COLO668 (cell line): ENCODE results near the gene SLC34A3.
"Not testable (repeated sequence)": the region's sequence is repeated elsewhere in the genome, so short reads cannot be mapped to it uniquely, and the experiment has no call there.

ENCODE experiments used
- DNase-seq: peaks from one replicate; lab custom pipeline; 2025; ENCODE audit not compliant: unreplicated experiment; lab: John Stamatoyannopoulos, UW

Gene SLC34A3

DNA sequence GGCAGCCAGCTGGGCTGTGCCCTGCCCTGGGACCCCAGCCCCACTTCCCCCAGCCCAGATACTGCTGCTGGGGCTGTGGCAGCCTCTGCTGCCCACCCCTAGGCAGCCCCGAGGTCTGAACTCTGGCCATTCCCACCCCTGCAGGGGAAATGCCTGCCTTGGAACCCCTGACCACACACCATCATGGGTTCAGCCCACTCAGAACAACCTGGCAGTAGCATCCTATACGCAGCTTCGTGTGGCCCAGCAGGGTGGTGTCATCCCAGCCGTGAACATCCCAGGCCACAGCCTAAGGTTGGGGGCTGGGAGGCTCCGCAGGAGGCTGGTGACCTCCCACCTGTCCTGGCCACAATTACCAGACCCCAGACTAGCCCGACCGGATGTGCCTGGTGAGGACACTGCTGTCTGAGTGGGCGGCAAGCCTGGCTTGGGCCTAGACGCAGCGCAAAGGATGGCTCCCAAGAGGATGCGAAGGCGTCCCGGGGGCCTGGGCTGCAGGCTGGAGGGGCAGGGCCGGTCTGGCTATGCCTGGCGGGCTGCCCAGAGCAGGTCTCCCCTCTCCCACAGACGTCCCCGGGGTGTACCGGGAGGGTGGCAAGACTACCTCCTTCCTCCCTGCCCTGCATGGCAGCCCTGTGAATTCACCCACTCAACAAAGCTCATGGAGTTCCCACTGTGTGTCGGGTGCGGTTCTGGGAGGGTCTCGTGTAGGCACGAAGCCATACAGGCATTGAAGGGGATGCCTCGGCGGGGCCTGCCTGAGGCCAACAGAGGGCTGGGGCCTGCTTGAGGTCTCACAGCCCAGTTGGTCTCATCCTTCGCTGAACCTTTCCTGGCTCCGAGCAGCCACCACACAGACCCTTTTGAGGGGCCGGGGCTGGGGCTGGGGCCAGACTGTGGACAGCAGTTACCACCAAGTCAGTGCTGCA lies 1.5 kb upstream of the SLC34A3 start:
- DNase-seq, result no peak

DNA sequence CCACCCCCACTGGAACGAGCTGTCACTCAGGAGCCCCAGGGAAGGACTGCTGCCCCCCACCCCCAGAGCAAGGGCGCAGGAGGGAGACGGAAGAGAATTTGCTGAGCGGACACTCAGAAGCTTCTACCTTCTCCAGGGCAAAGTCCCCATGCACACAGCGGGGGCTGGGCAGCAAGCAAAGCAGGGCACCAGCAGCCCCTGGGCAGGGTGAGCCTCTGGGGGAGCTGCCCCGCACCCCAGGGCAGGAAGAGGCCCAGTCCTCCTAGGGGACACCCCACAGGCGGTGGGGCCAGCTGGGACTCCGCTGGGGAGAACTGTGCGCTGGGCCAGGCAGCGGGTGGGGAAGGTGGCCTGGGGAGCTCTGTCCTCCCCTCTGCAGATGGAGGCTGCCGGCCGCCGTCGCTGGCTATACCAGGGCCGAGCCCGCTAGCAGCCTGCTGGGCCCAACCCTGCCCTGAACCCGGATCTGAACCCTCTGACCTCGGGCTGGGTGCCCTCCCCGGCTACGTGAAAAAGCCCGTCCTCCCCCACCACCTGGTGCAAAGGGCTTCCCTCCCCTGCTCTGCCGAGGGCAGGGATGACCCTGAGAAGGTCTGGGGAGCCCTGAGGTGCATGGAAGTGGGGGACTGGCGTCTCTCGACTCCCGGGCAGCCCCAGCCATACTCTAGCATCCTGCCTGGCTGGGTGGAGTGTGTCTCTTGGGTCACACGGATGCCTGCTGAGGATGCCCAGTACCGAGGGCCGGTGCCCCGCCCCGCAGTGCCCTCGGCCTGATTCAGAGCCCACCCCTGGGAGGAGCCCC lies 597 bp upstream of the SLC34A3 start:
- DNase-seq, result no peak

DNA sequence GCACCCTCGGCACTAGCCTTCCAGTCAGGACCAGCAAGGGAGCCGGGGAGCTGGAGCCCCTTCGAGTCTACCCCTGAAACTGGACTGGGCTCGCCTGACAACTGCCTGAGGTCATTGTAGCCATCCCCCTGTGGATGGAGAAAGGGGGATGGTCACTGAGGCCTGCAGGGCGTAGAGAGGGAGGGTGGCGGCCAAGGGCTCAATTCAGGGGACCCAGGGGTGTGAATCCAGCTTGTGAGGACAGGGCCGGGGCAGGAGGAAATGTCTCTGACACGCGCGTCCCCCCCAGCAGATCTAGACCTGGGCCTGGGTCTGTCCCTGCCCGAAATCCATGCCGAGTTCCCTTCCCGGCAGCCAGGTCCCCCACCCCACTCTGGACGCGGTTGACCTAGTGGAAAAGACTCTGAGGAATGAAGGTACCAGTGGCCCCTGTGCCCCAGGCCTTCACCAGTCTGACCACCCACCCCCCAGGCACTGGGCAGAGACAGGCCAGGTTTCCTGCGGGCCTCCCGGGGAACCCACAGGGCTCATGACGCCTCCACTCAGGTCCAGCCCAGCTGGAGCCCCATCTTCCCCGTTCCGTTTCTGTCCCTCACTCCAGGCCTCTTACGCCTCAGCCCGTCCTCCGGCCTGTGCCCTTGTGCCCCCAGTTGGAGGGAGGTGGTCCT lies 805 bp downstream of the SLC34A3 start:
- DNase-seq, result no peak

DNA sequence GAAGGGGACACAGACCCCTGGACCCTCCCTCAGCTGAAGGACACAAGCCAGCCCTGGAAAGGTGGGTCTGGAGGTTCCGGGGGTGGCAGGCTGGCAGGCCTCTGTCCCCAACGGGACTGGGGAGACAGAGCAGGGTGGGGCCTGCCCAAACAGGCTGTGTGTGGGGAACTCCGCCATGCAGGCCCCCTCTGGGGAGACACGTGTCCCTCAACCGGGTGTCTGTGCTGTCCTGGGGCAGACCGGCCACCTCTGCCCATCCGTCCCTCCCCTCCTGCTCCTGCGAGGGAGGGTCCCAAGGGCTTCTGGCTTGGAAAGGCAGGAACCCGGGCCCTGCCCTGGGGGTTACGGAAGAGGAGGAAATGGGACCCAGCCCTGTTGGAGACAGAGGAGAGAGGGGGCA lies 1.4 kb downstream of the SLC34A3 start:
- DNase-seq, result no peak

DNA sequence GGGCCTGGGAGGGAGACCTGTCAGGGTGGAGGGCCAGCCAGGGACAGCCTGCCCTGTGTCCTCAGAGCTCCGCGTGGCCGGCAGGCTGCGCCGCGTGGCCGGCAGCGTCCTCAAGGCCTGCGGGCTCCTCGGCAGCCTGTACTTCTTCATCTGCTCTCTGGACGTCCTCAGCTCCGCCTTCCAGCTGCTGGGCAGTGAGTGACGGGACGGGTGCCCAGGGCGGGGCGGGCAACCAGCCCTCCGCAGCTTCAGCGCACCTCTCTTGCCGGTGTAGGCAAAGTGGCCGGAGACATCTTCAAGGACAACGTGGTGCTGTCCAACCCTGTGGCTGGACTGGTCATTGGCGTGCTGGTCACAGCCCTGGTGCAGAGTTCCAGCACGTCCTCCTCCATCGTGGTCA lies 1.8 kb downstream of the SLC34A3 start:
- no peak for DNase-seq

DNA sequence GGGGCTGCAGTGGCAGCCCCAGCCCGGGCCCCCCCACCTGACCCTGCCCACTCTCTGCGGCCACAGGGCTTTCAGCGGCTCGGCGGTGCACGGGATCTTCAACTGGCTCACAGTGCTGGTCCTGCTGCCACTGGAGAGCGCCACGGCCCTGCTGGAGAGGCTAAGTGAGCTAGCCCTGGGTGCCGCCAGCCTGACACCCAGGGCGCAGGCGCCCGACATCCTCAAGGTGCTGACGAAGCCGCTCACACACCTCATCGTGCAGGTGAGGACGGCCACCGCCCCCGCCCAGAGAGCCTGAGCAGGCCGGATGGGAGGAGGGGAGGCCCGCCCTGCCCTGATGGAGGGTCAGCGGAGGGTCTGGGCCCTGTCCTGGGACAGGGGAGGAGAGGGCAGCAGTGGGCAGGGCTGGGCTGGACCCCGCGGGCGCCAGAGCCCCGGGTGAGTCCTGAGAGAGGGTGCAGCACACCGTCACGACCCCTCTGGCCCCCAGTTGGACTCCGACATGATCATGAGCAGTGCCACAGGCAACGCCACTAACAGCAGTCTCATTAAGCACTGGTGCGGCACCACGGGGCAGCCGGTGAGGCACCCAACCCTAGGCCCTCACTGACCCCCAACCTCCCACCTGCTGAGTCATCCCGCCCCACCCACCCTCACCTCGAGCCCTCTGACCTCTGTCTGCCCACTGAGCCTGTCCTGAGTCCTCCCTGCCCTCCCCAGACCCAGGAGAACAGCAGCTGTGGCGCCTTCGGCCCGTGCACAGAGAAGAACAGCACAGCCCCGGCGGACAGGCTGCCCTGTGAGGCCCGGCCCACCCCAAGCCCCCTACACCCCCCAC lies 2.7 kb downstream of the SLC34A3 start:
- DNase-seq, result peak; percentile 63

DNA sequence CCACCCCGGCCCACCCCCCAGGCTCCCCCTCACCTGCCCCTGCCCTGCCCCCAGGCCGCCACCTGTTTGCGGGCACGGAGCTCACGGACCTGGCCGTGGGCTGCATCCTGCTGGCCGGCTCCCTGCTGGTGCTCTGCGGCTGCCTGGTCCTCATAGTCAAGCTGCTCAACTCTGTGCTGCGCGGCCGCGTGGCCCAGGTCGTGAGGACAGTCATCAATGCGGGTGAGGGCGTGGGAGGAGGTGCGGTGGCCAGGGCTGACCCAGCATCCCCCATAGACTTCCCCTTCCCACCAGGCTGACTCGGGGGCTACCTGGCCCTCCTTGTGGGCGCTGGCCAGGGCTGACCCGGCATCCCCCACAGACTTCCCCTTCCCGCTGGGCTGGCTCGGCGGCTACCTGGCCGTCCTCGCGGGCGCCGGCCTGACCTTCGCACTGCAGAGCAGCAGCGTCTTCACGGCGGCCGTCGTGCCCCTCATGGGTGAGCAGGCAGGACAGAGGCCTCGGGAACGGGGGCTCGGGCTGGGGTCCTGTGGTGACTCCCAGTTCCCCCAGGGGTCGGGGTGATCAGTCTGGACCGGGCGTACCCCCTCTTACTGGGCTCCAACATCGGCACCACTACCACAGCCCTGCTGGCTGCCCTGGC lies 3.5 kb downstream of the SLC34A3 start:
- DNase-seq, result peak; percentile 64

DNA sequence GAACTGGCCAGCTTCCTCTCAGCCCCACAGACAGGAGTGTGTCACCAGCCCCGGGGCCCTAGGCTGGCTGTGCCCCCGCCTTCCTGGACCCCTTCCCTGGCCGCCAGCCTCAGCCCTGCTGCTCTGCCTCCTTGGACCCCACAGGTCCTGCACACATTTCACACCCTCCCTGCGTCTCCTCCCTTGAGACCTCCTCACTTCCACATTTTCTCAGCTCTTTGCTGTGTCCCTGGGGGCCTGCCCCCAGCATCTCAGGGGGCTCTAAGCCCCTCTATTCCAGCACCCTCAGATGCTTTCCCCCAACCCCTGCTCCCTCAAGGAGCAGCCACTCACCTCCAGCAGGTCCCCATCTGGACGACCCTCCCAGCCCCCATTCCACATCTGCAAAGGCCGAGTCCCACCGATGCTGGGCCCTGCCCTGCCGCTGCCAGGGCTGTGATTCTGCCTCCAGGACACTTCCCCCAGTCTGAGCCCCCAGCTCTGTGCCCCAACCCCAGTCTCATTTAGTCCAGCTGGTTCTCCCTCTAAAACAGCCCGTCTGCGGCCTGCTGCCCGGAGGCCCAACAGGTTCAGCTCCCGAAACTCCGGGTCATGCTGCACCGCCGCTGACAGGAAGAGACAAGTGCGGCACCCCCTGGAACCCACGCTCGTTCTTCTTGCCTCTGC lies 4.2 kb downstream of the SLC34A3 start:
- no peak for DNase-seq

DNA sequence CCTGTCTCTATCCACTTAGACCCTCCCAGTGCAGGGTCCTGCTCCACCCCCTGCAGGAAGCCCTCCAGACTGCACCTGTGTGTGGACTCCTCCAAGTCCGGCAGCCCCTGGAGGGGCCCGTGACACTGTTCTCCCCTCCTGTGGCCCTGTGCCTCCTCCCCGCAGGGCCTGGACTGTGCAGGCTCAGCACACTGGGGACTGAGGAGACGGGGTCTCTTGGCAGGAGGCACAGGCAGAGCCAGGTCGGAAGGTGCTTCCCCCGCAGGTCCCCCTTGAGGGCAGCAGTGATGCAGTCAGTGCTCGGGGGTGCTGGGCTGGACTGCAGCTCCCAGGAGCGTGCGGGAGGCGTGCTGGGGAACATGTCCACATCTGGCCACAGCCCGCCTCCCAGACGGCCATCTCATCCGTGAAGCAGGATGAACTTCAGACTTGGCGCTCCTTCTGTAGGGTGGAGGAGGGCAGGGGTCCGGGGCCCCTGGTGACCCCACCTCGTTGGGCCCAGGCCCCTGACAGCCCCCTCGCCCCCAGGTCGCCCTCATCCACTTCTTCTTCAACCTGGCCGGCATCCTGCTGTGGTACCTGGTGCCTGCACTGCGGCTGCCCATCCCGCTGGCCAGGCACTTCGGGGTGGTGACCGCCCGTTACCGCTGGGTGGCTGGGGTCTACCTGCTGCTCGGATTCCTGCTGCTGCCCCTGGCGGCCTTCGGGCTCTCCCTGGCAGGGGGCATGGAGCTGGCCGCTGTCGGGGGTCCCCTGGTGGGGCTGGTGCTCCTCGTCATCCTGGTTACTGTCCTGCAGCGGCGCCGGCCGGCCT lies 4.9 kb downstream of the SLC34A3 start:
- DNase-seq, result no peak

DNA sequence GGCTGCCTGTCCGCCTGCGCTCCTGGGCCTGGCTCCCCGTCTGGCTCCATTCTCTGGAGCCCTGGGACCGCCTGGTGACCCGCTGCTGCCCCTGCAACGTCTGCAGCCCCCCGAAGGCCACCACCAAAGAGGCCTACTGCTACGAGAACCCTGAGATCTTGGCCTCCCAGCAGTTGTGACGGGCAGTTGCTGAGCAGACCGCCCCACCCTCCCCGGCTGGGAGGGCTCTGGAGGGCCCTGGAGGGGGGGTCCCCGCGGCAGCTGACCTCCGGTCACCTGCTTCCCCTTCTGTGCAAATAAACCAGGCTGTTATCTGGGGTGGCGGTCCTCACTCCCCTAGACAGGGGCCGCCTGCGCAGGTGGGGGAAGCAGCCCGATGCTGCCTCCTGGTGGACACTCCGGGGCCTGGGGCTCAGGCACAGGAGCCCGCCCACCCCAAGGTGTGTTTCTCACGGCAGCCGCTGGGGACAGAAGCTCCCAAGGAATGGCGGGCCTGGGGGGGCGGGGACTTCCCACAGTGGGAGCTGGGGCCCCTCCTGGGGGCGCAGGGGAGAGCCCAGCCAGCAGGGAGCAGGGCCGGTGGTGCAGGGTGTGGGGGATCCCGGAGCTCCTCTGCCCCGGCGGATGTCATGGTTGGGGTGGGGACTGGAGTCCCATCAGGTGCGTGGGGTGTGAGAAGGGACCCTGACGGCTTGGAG lies 5.7 kb downstream of the SLC34A3 start:
- peak; percentile 95 for DNase-seq

DNA sequence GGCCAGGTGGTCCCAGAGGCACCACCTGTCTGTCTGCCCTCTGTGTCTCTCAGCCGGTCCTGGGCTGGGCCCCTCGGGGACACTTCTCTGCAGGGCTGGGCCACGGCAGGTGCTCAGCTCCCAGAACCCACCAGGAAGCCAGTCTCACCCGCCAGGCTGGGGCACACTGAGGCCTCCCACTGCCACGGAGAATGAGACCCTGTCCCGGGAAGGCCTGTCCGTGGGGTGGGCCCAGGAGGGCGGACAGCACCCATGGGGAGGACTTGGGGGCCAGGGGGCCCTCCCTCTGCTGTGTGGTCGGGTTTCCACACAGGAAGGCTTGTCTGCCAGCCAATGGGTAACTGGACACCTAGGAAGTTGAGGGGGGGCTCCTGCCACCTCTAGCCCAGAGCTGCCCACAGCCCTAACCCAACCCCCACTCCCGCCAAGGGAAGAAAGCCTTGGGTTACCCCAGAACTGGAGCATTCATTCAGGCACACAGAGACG lies 6.3 kb downstream of the SLC34A3 start:
- peak; percentile 81 for DNase-seq

DNA sequence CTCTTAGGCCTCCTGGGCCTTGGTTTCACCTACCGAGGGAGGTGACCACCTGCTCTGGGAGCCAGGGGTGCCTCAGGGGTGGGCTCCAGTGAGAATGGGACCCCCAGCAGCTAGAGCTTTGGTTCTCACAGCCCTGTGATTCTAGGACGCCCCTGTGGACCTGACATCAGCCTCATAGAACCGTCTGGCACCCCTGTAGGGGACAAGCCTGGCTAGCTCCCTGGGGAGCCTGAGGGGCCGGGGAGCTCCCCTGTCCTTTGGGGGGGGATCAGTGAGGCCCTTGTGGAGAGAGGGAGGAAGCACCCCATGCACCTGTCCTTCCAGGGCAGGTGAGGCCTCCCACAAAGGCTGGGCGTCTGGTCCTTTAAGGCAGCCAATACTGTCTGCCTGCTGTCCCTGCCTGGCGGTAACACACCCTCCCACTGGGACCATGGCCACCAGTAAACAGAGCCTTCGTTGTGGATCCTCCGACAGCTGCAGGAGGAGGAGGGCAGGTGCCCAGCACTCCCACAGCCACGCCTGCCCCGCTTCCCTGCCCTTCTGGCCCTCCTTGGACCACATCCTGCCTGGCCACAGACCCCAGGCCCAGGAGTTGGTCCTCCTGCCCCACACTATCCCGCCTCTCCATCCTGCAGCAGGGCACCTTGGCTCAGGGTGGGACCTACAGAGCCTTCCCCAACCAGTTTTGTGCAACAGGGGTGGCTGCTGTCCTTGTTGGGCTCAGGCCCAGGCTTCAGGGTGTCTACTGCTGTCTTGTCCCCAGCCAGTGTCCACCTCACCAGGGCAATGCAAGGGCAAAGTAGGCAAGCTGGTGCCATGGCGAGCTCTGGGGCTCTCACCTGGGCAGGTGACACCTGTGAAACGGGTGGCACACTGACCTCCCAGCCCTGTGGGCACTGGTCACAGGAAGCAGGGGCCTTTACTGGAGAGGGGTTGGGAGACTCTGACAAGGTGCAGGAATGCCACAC lies 7.3 kb downstream of the SLC34A3 start:
- peak; percentile 94 for DNase-seq

DNA sequence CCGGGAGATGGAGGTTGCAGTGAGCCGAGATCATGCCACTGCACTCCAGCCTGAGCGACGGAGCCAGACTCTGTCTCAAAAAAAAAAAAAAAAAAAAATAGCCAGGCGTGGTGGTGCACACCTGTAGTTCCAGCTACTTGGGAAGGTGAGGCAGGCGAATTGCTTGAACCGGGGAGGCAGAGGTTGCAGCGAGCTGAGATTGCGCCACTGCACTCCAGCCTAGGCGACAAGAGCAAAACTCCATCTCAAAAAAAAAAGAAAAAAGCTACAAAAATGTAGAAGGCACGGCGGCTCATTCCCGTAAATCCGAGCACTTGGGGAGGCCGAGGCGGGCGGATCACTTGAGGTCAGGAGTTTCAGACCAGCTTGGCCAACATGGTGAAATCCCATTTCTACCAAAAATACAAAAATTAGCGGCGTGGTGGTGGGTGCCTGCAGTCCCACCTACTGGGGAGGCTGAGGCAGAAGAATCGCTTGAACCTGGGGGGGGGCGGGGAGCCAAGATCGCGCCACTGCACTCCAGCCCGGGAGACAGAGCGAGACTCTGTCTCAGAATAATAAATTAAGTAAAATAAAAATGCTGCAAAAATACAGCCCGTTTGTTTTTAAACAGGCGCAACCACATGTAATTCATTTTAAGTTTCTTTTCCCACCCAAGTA lies 9.0 kb downstream of the SLC34A3 start:
- not testable (repeated sequence) for DNase-seq

DNA sequence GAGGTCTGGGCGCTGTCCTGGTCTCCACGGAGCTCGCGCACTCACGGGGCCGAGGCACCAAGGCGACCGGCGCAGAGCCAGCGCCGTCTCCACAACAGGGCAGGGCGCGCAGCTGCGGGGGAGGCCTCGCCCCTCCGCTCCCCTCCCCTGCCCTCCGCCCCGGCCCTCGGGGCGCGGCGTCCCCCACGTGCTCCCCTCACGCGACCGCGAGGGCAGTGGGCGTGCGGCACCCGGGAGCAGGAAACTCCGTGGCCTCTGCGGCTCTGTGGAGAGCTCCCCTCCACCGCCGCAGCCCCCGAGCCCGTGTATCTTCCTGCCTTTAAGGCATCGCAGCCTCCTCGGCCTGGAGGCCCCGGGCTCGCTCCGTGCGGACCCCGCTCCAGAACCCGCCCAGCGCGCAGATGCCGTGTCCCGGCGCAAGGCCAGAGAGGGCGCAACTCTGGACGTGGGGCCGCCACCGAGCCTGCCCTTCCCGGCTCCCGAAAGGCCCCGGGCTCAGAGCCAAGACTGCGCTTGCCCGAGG lies 9.7 kb downstream of the SLC34A3 start:
- DNase-seq, result peak; percentile 91

DNA sequence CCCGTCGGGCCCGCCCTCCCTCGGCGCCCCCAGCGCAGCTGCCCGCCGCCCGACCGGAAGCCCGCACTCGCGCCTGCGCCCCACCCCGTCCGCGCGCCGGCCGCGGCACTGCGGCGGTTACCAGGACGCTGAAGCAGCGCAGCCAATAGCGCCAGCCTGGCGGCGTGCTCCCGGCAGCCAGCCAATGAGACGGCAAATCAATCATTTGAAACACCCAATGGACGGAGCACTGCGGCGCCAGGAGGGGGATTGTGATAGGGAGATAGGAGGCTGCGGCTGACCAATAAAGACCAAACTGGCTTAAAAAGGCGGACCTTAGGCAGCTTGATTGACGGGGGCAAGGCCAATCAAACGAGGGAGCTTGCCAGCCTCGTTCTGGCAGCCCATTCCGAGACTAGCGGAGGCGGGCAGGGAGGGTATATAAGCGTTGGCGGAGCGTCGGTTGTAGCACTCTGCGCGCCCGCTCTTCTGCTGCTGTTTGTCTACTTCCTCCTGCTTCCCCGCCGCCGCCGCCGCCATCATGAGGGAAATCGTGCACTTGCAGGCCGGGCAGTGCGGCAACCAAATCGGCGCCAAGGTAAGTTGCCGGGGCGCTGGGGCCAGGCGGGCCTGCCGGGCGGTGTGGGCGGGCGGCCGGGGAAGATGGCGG lies 10.3 kb downstream of the SLC34A3 start, which contains the start of gene TUBB4B:
TUBB4B (plus strand) TSS at position 447 of the 649 bp plus-strand sequence; CDS start at position 521, 74 bp downstream.
- DNase-seq, result peak; percentile 99
